HEK293T (cell line): ENCODE data around the gene STK4.

ENCODE experiments used
- CTCF ChIA-PET: fragments of 350-600 bp; formaldehyde crosslinking; extraction: SDS; loops from one replicate; lab custom pipeline; 2021; ENCODE audit warnings: antibody characterized with exemption, inconsistent platforms; lab: Yijun Ruan, JAX
- POLR2A ChIA-PET: fragments of 350-600 bp; formaldehyde crosslinking; extraction: SDS; loops from one replicate; lab custom pipeline; 2020; ENCODE audit warnings: antibody characterized with exemption, inconsistent platforms; lab: Yijun Ruan, JAX
- DNase-seq: peaks from one replicate; pipeline ENCODE4 v3.0.0; 2012; ENCODE audit warnings: mixed read lengths; ENCODE audit errors: extremely low spot score
- ARNT ChIP-seq: fragments of 450-650 bp; IDR thresholded peaks from 2 replicates; pipeline ENCODE4 v1.6.1; 2017; ENCODE audit warnings: mild to moderate bottlenecking
- BHLHE40 ChIP-seq: fragments of 450-650 bp; IDR thresholded peaks from 2 replicates; pipeline ENCODE4 v1.6.1; 2016; ENCODE audit warnings: mild to moderate bottlenecking, moderate library complexity, borderline replicate concordance
- CTBP1 ChIP-seq: fragments of 450-650 bp; IDR thresholded peaks from 2 replicates; pipeline ENCODE4 v1.6.1; 2016; ENCODE audit warnings: borderline replicate concordance
- ELF4 ChIP-seq: fragments of 450-650 bp; IDR thresholded peaks from 2 replicates; pipeline ENCODE4 v1.6.1; 2017; ENCODE audit warnings: antibody characterized with exemption
- FOXA1 ChIP-seq: fragments of 450-650 bp; IDR thresholded peaks from 2 replicates; pipeline ENCODE4 v1.6.1; 2016; ENCODE audit warnings: mild to moderate bottlenecking
- FOXK2 ChIP-seq: fragments of 450-650 bp; IDR thresholded peaks from 2 replicates; pipeline ENCODE4 v1.6.1; 2016; ENCODE audit warnings: mild to moderate bottlenecking
- FOXM1 ChIP-seq: fragments of 450-650 bp; IDR thresholded peaks from 2 replicates; pipeline ENCODE4 v1.6.1; 2017; ENCODE audit warnings: mild to moderate bottlenecking, borderline replicate concordance
- HDGF ChIP-seq: fragments of 450-650 bp; IDR thresholded peaks from 2 replicates; pipeline ENCODE4 v1.6.1; 2017; ENCODE audit warnings: antibody characterized with exemption, borderline replicate concordance
- L3MBTL2 ChIP-seq: fragments of 450-650 bp; conservative IDR thresholded peaks from 2 replicates; pipeline ENCODE4 v1.6.1; 2016; ENCODE audit warnings: mild to moderate bottlenecking
- LEF1 ChIP-seq: fragments of 450-650 bp; IDR thresholded peaks from 2 replicates; pipeline ENCODE4 v1.6.1; 2017; ENCODE audit warnings: mild to moderate bottlenecking, borderline replicate concordance
- NFRKB ChIP-seq: fragments of 450-650 bp; IDR thresholded peaks from 2 replicates; pipeline ENCODE4 v1.6.1; 2016; ENCODE audit warnings: mild to moderate bottlenecking, moderate library complexity
- PKNOX1 ChIP-seq: fragments of 450-650 bp; IDR thresholded peaks from 2 replicates; pipeline ENCODE4 v1.6.1; 2016
- SP1 ChIP-seq: fragments of 450-650 bp; IDR thresholded peaks from 2 replicates; pipeline ENCODE4 v1.6.1; 2017
- SUZ12 ChIP-seq: fragments of 450-650 bp; IDR thresholded peaks from 2 replicates; pipeline ENCODE4 v1.6.1; 2016; ENCODE audit warnings: mild to moderate bottlenecking
- TARDBP ChIP-seq: fragments of 450-650 bp; IDR thresholded peaks from 2 replicates; pipeline ENCODE4 v1.6.1; 2016
- ZNF384 ChIP-seq: fragments of 450-650 bp; IDR thresholded peaks from 2 replicates; pipeline ENCODE4 v1.6.1; 2016

Gene STK4

GRCh38 chr20:45115829-45116228 lies 149.5 kb downstream of the STK4 start:
- no peak for TF ChIP-seq NFRKB
- no peak for TF ChIP-seq BHLHE40
- TF ChIP-seq FOXK2, result no peak
- no peak for TF ChIP-seq L3MBTL2
- no peak for TF ChIP-seq FOXM1
- TF ChIP-seq ARNT, result no peak
- TF ChIP-seq HDGF, result no peak
- TF ChIP-seq CTBP1, result no peak
- no peak for TF ChIP-seq SUZ12
- no peak for TF ChIP-seq ELF4
- TF ChIP-seq ZNF384, result no peak
- TF ChIP-seq FOXA1, result no peak
- TF ChIP-seq LEF1, result no peak
- TF ChIP-seq PKNOX1, result no peak
- TF ChIP-seq TARDBP, result no peak
- TF ChIP-seq SP1, result no peak
- POLR2A ChIA-PET, result no interaction called here
- no peak for DNase-seq
- CTCF ChIA-PET, result no interaction called here

- CTCF ChIA-PET, result interaction anchor here (1.2 kb wide), 1 partner anchor 10 kb away, joined by 6 read pairs; no protein-coding TSS in a partner anchor
- TF ChIP-seq HDGF, result no peak
- no peak for TF ChIP-seq SUZ12
- TF ChIP-seq ARNT, result no peak
- TF ChIP-seq ZNF384, result no peak
- no peak for TF ChIP-seq FOXM1
- no peak for TF ChIP-seq ELF4
- TF ChIP-seq SP1, result no peak
- TF ChIP-seq TARDBP, result no peak
- TF ChIP-seq CTBP1, result no peak
- TF ChIP-seq FOXA1, result no peak
- POLR2A ChIA-PET, result no interaction called here
- DNase-seq, result no peak
Observed at GRCh38 chr20:45117581-45117980, 151.3 kb downstream of the STK4 start.

GRCh38 chr20:45118028-45118427 lies 151.7 kb downstream of the STK4 start:
- DNase-seq, result no peak
- POLR2A ChIA-PET, result no interaction called here
- no peak for TF ChIP-seq ELF4
- TF ChIP-seq FOXM1, result no peak
- no peak for TF ChIP-seq ZNF384
- TF ChIP-seq CTBP1, result no peak
- TF ChIP-seq SUZ12, result no peak
- TF ChIP-seq L3MBTL2, result no peak
- no peak for TF ChIP-seq NFRKB
- CTCF ChIA-PET, result interaction anchor here (1.2 kb wide), 1 partner anchor 11 kb away, joined by 6 read pairs; no protein-coding TSS in a partner anchor

GRCh38 chr20:45119556-45120266 lies 153.4 kb downstream of the STK4 start:
- TF ChIP-seq LEF1 (no peak), FOXA1 (no peak), L3MBTL2 (no peak), NFRKB (no peak), TARDBP (no peak), FOXM1 (no peak), BHLHE40 (no peak), ZNF384 (no peak), PKNOX1 (no peak), HDGF (no peak), SUZ12 (no peak), FOXK2 (no peak), ELF4 (no peak), ARNT (no peak), SP1 (no peak), CTBP1 (no peak)
- CTCF ChIA-PET, result interaction anchor here (1.3 to 1.6 kb wide), 2 partner anchors 8 to 24 kb away, joined by 5 to 8 read pairs; no protein-coding TSS in a partner anchor
- DNase-seq, result no peak
- POLR2A ChIA-PET, result no interaction called here

- TF ChIP-seq HDGF (no peak), ZNF384 (no peak), CTBP1 (no peak), ELF4 (no peak), NFRKB (no peak), FOXM1 (no peak), PKNOX1 (no peak), L3MBTL2 (no peak), SUZ12 (no peak), SP1 (no peak), ARNT (no peak), BHLHE40 (no peak), TARDBP (no peak), FOXK2 (no peak)
- no peak for DNase-seq
- ChIA-PET CTCF (interaction anchor here (0.6 to 1.6 kb wide), 2 partner anchors 9 to 180 kb away, joined by 4 to 5 read pairs; no protein-coding TSS in a partner anchor), POLR2A (no interaction called here)
Observed at GRCh38 chr20:45121388-45121787, 155.1 kb downstream of the STK4 start.

GRCh38 chr20:45124365-45124764 lies 158.1 kb downstream of the STK4 start, which contains the start of gene WFDC12:
TSS of gene WFDC12 (minus strand) at chr20:45124465. CDS start at chr20:45124447, 18 bp downstream.
- TF ChIP-seq ARNT, result no peak
- TF ChIP-seq FOXK2, result no peak
- no peak for TF ChIP-seq SUZ12
- no peak for TF ChIP-seq NFRKB
- TF ChIP-seq FOXA1, result no peak
- no peak for TF ChIP-seq PKNOX1
- TF ChIP-seq ZNF384, result no peak
- TF ChIP-seq L3MBTL2, result no peak
- TF ChIP-seq CTBP1, result no peak
- CTCF ChIA-PET, result interaction anchor here (1.3 kb wide), 1 partner anchor 80 kb away, joined by 3 read pairs; no protein-coding TSS in a partner anchor
- no peak for DNase-seq
- POLR2A ChIA-PET, result no interaction called here
